ENCODE data around the gene HELZ.

Gene HELZ

DNA sequence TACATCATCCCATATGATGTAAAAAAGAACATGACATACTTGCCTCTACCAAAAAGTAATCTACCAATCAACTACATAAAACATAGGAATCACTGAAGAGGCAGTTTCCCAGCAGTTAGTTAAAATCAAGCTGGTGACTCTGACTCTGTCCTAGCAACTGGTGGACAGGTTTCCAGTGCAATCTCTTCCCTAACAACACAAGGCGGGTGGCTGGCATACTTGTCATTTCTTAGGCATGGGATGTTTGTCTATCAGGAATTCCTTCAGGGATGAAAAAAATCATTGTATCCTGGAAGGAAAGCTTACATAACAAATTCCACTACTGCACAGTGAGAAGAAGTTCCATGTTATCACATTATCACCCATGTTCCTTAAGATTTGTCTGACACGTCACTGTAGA lies 50.9 kb downstream of the HELZ start:
- DNase-seq (ENCODE audit: low read depth) = no peak

DNA sequence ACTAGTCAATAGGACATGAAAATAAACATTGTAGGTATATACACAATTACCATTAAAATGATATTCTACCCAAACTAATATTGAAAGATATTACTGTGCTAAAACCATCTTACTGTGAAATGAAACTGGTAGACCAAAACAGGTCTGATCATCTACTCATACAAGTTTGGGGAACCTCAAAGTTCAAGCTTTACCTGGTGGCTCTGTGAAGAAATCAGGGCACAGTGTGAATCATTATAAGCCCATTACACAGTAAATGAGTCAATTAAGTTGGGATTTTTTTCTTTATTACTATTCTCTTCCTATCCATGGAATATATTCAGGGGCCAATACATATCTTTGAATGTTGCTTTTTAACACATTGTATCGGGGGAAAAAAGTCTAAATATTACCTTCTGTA lies 57.1 kb downstream of the HELZ start:
- no peak for DNase-seq (ENCODE audit: low read depth)

DNA sequence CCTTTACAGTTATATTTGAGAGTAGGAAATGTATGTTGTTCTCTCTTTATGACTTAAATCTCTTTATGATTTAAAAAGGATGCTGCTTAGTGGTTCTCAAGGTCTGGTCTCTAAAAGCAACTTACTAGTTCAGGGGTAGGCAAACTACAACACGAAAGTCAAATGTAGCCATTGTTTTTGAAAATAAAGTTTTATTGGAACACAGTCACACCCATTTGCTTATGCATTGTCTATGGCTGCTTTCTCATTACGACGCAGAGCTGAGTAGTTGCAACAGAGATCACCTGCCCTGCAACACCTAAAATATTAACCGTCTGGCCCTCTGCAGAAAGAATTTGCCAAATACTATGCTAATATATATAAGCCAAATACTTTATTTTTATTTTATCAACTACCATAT lies 58.2 kb downstream of the HELZ start:
- no peak for DNase-seq (ENCODE audit: low read depth)

DNA sequence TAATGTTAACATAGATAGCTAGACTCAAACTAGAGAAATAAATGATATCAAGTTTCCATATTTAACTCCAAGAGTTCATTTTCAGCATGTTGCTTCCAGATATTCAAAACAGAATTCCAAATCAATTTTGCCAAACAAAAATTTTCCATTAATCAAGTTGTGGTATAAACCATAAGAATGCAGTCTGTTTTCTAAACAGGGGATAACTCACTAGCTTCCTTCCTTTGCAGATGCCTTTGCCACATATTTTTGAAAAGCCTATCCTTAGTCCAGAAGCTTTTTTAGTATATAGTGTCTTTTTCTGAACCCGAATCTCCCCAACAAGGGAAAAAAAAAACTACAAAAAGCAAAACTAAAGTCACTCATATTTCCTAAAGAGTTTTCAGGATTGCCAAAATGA lies 61.5 kb downstream of the HELZ start:
- no peak for DNase-seq (ENCODE audit: low read depth)

DNA sequence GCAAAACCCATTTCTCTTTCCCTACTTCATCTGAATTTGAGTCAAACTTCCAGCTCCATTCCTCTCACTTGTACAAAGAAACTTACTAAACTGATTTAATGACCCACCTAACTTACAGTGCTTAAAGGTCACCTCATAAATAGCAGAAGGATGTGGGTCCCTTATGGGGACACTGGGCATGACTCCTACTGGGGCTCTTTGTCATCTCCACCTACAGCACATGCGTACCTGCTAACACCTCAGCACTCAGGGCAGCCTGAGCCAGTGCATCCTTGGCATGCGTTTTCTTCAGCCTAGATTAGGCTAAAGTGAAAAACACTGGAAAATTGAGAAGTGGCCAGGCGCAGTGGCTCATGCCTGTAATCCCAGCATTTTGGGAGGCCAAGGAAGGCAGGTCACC lies 63.2 kb downstream of the HELZ start:
- DNase-seq (ENCODE audit: low read depth) = no peak

DNA sequence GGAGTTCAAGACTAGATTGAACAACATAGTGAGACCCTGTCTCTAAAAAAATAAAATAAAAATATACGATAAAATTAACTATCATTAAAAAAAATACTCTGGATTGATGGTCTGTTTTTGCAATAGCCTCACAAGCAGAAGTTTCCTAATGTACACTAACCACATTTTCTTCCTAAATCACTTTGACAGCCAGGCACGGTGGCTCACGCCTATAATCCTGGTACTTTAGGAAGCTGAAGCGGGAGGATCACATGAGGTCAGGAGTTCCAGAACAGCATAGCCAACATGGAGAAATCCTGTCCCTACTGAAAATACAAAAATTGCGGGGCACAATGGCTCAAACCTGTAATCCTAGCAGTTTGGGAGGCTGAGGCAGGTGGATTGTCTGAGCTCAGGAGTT lies 64.7 kb downstream of the HELZ start:
- DNase-seq (ENCODE audit: low read depth) = no peak

DNA sequence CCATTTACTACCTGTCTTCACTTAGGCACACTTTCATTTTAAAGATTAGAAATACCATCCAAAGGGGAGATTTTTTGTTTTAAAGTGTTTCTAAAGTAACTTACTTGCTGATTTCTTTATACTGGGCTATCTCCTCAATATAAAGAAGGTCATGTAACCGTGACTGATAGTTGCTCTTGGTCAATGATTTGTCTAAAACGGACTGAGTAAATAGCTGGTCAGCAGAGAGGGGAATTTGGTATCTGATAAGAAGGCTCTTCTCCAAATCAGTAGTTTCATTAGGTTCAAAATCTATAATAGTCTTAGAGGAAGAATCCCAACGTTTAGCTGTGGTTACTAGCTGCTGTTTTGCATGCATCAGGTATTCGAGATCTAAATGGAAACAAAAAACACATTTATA lies 66.4 kb downstream of the HELZ start:
- DNase-seq (ENCODE audit: low read depth) = no peak

DNA sequence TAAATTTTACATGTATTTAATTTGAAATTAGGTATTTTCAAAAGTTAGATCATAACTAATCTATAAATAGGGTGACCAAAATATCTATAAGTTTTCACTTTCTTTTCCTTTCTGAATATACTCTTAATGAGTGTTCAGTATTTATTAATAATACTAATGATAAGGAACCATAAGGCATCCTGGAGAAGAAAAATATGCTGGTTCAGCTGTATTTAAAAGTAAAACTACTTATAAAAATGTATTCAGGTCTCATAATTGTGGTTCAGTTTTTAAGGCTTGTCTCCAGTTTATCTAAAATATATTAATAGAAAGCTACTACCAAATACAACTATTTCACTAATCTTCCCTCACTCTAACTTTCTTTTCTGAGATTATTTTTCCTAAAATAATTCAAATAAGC lies 67.3 kb downstream of the HELZ start:
- DNase-seq (ENCODE audit: low read depth) = no peak

DNA sequence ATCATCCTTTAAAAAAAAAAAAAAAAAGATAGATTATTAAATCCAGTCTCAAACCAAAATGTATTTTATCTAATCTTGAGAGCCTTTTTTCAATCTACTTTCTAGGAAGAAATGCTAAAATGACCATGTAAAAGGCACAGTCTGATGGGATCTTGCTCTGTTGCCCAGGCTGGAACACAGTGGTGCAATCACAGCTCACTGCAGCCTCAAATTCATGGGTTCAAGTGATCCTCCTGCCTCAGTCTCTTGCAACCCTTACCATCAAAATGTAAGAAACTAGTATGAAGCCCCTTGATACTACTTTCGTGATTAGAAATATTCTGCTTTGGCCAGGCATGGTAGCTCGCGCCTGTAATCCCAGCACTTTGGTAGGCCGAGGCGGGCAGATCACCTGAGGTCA lies 70.8 kb downstream of the HELZ start:
- DNase-seq (ENCODE audit: low read depth) = no peak

DNA sequence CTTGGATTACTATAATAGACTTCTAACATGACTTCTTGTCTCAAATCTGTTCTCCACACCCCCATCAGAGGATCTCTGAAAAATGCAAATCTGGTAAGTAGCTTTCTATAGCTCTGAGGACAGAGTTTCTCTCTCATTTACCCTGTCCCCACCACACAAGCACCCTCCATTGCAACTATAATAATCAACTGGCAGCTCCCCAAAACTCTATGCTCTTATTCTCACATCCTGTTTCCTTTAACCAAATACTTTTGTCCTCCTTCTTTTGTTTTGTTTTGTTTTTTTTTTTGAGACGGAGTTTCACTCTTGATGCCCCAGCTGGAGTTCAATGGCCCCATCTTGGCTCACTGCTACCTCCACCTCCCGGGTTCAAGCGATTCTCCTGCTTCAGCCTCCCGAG lies 73.4 kb downstream of the HELZ start:
- DNase-seq (ENCODE audit: low read depth) = no peak

DNA sequence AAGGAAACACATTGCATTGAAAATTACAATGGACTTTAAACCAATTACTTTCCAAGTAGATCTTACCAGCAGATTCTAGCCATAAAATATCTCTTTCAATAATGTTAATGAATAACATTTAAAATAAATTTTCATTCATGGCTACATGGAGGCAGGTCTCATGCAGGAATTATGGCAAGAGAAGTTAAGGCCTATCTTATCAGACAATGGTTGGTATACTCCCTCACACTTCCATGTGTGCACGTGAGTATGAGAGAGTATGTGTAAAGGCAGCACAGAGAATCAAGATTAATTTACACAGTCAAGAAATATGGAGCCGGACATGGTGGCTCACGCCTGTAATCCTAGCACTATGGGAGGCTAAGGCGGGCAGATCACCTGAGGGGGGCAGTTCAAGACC lies 76.5 kb downstream of the HELZ start:
- no peak for DNase-seq (ENCODE audit: low read depth)

DNA sequence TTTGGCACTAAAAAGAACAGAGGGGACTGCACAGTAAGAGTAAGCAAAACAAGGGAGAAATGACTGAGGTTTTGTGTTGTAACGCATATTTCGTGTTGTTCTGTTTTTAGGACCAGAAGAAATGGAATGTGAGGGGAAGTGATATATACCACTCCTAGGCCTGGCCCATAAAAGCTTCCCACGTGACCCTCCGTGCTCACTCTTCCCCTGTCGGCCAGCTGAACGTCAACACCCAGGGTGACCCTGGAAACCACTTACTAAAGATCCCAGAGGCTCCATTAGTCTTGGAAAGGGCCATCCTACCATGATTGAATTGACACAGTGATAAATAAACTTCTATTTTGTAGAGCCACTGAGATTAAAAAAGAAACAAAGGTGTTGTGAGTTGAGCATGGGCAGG lies 79.8 kb downstream of the HELZ start:
- DNase-seq (ENCODE audit: low read depth) = no peak

DNA sequence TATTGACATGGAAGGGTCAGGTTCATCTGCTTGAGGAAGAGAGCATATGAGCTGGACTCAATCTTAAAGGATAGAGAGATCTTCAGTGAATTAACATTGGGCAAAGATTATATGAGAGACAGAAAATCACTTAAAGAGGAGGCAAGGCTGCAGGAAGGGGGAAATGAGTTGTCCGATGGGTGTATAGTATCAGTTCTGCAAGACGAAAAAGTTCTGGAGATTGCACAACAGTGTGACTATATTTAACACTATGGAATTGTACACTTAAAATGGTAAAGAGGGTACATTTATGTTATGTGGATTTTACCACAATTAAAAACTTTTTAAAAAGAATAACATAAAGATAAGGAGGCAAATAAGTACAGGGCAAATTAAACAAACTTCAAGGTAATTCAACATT lies 80.7 kb downstream of the HELZ start:
- no peak for DNase-seq (ENCODE audit: low read depth)

DNA sequence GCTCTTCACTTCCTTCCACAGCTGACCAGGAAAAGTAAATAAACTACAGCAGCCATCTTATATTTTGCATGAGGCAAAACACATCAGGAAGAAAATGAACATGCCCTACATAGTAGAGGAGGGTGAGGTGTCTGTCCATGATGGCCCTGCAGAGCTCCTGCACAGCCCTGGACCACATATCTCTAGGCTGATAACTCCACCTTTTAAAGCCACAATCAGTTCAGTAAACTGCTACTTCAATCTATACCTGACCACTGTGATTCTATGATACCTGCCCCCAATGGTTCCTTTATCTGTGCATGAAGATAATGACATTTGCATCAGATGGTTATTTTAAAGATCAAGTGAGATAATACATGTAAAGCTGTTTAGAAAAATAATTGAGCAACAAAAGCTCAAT lies 82.2 kb downstream of the HELZ start:
- no peak for DNase-seq (ENCODE audit: low read depth)

DNA sequence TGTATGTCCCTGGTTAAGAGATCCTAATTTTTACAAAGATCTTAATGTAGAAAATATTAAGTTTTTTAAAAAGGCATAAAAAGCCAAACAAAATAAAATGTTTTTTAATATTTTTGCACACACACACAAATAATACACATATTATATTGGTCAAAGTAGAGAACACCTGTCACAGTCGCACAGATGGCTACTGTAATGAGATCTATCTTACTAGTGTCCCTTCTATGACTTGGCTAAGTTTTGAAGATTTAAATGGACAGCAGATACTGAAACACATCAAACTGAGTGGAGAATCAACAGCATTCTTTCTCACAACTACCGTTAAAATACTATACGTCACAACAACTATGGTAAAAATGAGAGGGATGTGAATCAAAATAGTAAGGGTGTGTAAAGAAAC lies 83.4 kb downstream of the HELZ start:
- DNase-seq (ENCODE audit: low read depth) = no peak

DNA sequence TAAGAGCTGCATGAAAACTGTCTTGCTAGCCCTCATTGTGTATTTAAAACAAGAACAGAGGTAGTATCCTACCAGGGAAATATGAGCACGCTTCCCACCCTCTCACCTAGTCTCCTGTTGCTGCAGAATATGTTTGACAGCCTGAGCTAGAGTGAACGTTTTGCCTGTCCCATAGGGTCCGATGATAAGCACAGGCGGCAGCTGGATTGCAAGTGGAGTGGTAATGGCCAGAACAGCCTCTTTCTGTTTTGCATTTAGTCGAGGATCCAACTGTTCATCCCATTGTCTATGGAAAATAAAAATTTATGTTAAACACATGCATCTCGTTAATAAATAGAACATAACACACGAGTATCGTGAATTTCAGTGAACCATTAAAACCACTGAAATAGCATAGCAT lies 84.2 kb downstream of the HELZ start:
- no peak for DNase-seq (ENCODE audit: low read depth)

DNA sequence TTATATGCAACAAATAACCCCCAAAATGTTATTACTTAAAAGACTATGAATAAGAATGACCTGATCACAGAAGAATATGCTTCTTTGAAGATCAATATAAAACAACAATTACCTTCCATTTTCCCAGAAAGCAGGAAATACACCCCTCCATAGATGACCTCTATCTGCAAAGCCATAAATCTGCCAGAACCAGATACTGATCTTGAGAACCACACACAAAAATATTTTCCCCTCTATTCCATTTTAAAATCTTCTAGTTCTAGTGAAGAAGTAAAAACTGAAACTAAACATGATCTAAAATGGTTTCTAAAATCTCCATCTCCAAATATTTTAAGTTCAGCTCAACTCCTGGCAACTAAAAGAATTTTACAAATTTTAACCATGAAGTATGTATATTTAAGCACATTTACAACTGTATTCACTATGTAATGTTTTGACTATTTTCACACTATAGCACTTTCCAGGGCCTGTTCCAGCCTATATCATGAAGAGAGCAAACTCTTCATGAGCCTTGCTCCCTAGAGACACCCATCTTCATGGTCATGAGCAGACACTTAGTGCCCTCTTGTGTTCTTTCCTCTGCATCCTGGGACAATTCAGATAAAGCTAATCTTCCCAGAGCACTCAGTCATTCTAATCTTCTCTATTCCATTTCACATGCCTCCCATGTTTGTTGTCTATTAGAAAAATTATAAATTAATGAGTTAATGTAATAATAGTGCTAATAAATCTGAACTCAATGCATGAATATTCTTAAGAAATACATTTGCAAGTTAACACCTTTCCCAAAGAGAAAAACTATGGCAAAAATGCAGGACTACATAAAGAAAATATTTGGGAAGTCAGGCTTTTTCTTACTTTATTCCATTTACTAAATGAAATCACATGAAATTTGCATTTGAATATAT lies 87.0 kb downstream of the HELZ start:
- DNase-seq (ENCODE audit: low read depth) = no peak

DNA sequence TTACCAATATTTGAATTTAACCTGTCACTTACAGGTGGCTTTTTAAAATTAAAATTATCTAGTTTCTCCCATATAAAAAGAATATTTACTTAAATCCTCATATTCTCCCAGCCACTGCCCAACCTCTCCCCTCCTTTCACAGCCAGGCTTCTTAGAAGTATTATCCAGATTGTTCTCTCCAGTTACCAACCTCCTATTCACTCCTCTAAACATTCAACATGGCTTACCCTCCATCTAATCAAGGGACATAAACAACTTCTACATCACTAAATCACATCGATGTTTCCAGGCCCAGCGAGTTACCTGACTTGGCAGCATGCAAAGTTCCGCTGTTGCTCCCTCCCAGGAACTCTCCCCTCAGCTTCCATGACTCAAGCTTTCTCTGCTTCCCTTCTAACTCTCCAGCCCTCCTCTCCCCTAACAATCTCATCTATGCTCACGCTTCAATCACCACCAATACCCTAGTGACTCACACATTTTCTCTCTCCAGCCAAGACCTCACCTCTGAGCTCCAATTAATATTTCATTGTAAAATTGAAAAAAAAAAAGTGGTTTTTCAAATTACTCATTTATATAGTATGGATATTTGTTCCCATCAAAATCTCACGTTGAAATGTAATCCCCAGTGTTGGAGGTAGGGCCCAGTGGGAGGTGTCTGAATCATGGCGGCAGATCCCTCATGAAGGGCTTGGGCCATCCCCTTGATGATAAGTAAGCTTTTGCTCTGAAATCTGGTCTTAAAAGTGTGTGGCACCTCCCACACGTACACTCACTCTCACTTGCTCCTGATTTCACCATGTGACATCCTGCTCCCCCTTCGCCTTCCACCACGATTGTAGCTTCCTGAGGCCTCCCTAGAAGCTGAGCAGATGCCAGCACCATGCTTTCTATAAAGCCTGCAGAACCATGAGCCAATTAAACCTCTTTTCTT lies 88.5 kb downstream of the HELZ start:
- no peak for DNase-seq (ENCODE audit: low read depth)

DNA sequence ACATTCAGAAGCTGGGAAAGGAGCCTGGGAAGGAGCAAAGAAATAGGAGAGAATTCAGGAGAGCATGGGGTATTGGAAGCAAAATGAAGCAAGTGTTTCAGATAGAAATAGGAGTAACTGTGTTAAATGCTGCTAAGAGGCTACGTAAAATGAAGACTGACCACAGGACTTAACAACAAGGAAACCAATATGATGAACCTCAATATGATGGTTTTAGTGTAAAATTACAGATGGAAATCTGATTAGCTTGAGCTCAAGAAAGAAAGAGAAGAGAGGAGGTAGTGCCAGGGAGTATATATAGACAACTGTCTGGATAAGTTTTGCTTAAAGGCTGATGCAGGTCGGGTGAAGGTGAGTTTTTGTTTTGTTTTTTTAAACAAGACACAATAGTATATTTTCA lies 92.2 kb downstream of the HELZ start:
- DNase-seq (ENCODE audit: low read depth) = no peak

DNA sequence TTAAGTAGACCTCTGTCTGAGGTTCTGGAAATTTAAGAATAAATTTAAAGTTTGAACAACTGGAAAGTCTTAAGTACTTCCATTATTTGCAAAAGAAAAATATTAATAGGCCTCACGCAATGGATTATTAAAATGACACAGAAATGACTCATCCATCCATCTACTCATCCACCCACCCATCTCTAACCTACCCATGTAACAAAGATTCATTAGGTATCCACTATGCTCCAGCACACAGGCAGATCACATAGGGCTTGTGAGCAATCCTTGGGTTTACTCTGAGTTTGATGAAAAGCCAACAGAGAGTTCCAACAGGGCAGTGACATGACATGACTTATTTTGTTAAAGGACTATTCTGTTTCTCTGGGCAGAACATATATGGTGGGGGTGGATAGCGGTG lies 93.3 kb downstream of the HELZ start:
- no peak for DNase-seq (ENCODE audit: low read depth)

DNA sequence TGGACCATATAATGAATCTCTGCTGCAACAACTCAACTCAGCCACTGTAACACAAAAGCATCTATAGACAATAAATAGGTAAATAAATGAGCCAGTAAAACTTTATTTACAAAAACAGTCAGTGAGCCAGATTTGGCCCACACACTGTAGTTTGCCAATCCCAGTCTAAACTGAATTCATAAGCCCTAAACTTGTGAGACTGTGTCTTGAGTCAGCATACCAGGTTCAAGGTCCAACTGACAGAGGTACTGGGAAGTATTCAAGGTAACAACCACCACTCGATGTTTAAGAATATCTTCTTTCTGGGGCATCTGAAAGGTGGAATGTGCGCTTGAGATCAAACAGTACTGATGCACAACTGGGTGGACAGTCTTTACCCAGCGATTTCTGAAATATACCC lies 94.2 kb downstream of the HELZ start:
- DNase-seq (ENCODE audit: low read depth) = no peak

DNA sequence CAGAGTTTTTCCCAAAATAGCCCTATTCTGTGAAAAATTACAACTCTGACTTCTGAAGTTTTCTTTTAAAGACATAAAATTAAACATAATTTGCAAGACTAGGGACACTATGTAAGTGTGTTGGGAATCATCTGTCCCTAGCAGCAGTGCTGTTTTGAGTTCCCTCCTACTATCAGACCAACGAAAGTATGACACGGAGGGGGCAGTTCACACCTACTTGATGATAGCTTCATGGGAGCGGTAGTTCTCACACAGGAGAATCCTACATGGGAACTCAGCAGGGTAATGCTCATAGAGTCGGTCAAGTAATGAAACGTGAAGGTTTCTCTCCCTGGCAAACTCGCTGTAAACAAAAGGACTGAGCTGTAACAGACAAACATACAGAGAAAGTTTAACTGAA lies 96.6 kb downstream of the HELZ start:
- DNase-seq (ENCODE audit: low read depth) = no peak

DNA sequence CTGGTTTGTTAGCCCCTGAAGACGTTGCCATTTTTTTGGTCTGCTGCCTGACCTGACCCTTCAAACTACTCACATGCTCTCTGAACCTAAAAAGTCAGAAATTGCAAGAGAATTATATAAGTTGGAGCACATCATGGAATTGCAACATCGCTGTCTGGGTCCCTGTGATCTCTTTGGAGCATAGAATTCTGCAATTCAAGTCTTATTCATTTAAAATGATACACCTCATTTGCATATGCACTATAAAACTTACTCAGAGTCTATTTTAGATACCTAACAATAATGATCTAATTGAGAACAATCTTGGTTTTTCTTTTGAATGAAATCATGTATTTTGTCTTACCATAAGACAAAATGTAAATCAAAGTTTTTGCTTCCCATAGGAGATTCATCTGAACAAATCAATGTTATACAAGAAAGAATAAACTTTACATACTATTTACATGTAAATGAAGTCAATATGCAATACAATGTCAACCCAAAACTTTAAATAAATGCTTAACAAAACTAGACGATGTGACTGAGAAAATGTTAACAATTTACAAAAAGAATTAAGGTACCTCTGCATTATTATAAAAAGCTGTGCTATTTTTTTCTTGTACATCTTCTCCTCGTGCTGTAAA lies 99.7 kb downstream of the HELZ start:
- no peak for DNase-seq (ENCODE audit: low read depth)

All from GM04504 (cell line).